ENCODE measurements around the gene TMEM107.

TMEM107 gene
- long read RNA-seq, transcript TMEM107-204 (5 exons, 747 nt): minor isoform, 5 of 39 reads
- long read RNA-seq, transcript TMEM107-205 (2 exons, 1,210 nt): major isoform, 12 of 39 reads
- long read RNA-seq, partial matches to known transcripts: 2 of 39 reads
- long read RNA-seq, other reads (novel, unspliced or antisense): 16 of 39 reads

DNA sequence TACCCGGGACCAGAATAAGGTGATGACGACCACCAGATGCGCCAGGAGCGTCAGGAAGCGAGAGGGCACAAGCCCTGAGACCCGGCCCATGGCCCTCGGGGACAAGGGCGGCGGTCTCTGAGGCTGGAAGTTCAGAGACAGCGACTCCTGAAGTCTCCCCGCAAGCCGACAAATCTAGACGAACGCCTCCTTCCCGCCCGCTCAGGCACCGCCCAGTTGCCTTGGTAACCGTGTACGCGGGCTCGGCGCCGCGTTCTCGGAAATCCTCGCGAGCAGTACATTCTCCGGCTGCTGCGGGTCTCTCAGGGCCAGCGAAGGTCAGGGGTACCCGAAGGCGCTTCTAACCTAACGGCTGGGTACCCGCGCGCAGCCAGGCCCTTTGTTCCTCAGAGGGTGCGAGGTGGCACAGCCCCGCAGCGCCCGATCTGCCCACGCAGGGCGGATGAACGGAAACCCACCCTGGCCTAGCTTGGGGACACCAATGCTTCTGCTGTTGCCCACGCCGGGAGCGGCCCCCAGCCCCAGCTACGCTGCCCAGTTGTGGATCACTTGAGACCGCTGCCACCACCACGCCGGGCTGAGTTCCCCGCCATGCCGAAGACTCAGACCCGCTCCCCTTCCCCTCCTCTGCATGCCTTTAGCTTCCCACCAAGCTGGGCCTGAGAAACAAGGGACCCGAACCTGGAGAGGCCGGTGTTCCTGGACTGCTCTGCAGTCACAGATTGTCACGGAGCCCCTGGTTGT lies at the start of gene TMEM107:
Gene TMEM107, minus strand, starts transcription at position 184 of the 744 bp plus-strand sequence. Its CDS starts 94 bp downstream, at position 90.
- no peaks in the 10 kb centered on the region for H3K27me3 ChIP-seq (ENCODE audit: insufficient read depth, poor library complexity, severe bottlenecking)
- peak in 1 of 2 experiments; percentile 79 for DNase-seq (ENCODE audit: low read depth in 1 of 2, low spot score in 1 of 2)
- TF ChIP-seq, protein P1, sequence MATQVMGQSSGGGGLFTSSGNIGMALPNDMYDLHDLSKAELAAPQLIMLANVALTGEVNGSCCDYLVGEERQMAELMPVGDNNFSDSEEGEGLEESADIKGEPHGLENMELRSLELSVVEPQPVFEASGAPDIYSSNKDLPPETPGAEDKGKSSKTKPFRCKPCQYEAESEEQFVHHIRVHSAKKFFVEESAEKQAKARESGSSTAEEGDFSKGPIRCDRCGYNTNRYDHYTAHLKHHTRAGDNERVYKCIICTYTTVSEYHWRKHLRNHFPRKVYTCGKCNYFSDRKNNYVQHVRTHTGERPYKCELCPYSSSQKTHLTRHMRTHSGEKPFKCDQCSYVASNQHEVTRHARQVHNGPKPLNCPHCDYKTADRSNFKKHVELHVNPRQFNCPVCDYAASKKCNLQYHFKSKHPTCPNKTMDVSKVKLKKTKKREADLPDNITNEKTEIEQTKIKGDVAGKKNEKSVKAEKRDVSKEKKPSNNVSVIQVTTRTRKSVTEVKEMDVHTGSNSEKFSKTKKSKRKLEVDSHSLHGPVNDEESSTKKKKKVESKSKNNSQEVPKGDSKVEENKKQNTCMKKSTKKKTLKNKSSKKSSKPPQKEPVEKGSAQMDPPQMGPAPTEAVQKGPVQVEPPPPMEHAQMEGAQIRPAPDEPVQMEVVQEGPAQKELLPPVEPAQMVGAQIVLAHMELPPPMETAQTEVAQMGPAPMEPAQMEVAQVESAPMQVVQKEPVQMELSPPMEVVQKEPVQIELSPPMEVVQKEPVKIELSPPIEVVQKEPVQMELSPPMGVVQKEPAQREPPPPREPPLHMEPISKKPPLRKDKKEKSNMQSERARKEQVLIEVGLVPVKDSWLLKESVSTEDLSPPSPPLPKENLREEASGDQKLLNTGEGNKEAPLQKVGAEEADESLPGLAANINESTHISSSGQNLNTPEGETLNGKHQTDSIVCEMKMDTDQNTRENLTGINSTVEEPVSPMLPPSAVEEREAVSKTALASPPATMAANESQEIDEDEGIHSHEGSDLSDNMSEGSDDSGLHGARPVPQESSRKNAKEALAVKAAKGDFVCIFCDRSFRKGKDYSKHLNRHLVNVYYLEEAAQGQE (IDR thresholded peaks at IDR 0.05; ENCODE audit: insufficient replicate concordance, low read depth): no peak
- no peak for TF ChIP-seq SPI1 (IDR thresholded peaks at IDR 0.05; ENCODE audit: borderline replicate concordance, low read depth)
- TF ChIP-seq GABPA (IDR thresholded peaks at IDR 0.05; ENCODE audit: low read depth): no peak
- TF ChIP-seq POLR2AphosphoS5 (IDR thresholded peaks at IDR 0.05; ENCODE audit: low read depth): no peak; the same call in 1 of the 2 replicates
- TF ChIP-seq, protein P2, sequence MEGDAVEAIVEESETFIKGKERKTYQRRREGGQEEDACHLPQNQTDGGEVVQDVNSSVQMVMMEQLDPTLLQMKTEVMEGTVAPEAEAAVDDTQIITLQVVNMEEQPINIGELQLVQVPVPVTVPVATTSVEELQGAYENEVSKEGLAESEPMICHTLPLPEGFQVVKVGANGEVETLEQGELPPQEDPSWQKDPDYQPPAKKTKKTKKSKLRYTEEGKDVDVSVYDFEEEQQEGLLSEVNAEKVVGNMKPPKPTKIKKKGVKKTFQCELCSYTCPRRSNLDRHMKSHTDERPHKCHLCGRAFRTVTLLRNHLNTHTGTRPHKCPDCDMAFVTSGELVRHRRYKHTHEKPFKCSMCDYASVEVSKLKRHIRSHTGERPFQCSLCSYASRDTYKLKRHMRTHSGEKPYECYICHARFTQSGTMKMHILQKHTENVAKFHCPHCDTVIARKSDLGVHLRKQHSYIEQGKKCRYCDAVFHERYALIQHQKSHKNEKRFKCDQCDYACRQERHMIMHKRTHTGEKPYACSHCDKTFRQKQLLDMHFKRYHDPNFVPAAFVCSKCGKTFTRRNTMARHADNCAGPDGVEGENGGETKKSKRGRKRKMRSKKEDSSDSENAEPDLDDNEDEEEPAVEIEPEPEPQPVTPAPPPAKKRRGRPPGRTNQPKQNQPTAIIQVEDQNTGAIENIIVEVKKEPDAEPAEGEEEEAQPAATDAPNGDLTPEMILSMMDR (IDR thresholded peaks at IDR 0.05; ENCODE audit: insufficient read depth, low read length): no peak
- peak within 1 kb of the TSS; percentile 57 for H3K4me3 ChIP-seq (replicated peaks; ENCODE audit: insufficient read depth, low read length)
- H3K27ac ChIP-seq (replicated peaks): peak within 1 kb of the TSS; percentile 78

DNA sequence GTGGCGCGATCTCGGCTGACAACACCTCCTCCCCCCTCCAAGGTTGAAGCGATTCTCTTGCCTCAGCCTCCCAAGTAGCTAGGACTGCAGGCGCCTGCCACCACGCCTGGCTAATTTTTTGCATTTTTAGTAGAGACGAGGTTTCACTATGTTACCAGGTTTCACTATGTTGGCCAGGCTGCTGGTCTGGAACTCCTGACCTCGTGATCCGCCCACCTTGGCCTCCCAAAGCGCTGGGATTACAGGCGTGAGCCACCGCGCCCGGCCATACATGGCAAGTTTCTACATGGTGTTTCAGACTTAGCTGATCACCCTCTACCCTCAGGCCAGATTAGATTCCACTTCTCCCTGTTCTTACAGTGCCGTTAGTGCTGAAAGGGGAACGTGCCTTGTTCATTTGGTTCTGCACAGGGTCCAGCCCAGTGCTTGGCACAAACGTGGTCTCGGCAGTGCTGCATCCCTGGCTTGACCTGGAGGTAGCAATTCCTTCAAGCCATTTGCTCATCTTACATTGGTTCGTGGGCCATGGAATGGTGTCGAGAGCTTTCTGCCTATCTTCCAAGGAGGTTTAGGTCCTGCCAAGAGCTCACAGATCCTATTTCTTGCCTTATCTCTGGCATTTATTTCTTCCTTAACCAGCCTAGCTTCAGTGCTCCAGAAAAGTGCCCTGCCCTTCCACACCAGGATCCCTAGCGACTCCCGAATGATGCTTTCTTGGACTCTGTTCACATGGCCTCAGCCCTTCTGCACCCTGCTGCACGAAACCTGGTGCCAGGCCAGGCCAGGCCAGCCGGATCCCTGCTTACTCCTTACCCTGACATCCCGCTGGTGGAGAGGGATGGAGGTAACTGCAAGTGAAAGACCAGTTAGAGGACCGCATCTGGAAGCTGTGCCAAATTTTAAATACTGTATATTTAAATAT lies 49.0 kb upstream of the TMEM107 start:
- TF ChIP-seq, protein P1 (IDR thresholded peaks at IDR 0.05; ENCODE audit: insufficient replicate concordance, low read depth): no peak
- TF ChIP-seq SPI1 (IDR thresholded peaks at IDR 0.05; ENCODE audit: borderline replicate concordance, low read depth) (no peak), GABPA (IDR thresholded peaks at IDR 0.05; ENCODE audit: low read depth) (no peak), POLR2AphosphoS5 (IDR thresholded peaks at IDR 0.05; ENCODE audit: low read depth) (no peak)
- TF ChIP-seq, protein P2 (IDR thresholded peaks at IDR 0.05; ENCODE audit: insufficient read depth, low read length): no peak
- no peak for DNase-seq (ENCODE audit: low read depth in 1 of 2, low spot score in 1 of 2)
- H3K27me3 ChIP-seq (ENCODE audit: insufficient read depth, poor library complexity, severe bottlenecking): no peaks in the 10 kb centered on the region
- H3K27ac ChIP-seq (replicated peaks): no peak overlapping the region
- no peak overlapping the region for H3K4me3 ChIP-seq (replicated peaks; ENCODE audit: insufficient read depth, low read length)

DNA sequence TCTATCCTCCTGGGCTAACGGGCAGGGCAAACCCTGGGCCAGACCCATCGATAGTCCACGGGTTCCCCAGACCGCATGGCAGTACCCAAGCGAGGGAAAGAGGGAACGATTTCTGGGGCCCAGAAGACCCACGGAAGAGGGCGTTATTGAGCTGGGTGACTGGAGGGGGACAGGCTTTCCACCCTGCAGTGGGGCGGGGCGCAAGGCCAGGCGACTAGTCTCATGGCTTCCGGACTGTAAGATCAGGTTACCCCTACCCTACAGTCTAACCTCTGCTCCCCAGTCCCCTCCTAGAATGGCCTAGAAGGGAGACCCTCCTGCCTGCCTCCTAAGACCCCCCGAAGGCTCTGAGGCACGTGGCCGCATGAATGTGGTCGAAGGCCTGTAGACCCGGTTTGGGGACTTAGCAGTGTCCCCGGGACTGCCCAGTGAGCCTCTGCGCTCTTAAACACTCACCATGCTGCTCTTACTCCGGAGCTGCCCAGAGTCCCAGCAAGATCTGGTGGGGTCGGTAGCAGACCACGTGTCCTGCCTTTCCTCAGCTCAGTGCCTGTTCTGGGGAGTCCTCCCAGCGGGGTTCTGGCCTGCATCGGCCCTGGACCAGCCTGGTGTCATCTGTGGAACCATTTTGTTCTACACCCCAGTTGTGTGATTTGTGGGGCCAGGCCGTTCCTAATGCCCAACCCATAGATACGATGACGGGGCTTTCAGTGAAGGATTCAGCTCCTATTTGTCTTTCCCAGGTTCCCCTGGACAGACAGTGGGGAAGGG lies 47.4 kb upstream of the TMEM107 start:
- H3K27ac ChIP-seq (replicated peaks): peak overlapping the region; percentile 96
- DNase-seq (ENCODE audit: low read depth in 1 of 2, low spot score in 1 of 2): peak; percentile 52 to 69
- TF ChIP-seq SPI1 (IDR thresholded peaks at IDR 0.05; ENCODE audit: borderline replicate concordance, low read depth) (no peak), POLR2AphosphoS5 (IDR thresholded peaks at IDR 0.05; ENCODE audit: low read depth) (0 out of 2 replicates have a peak, but pooled peaks have one; percentile 4)
- TF ChIP-seq, protein P2 (IDR thresholded peaks at IDR 0.05; ENCODE audit: insufficient read depth, low read length): no peak
- TF ChIP-seq, protein P1 (IDR thresholded peaks at IDR 0.05; ENCODE audit: insufficient replicate concordance, low read depth): no peak
- peak overlapping the region; percentile 60 for H3K4me3 ChIP-seq (replicated peaks; ENCODE audit: insufficient read depth, low read length)
- no peaks in the 10 kb centered on the region for H3K27me3 ChIP-seq (ENCODE audit: insufficient read depth, poor library complexity, severe bottlenecking)

Measured in HL-60 (cell line).